Measurements from ENCODE around the gene PSRC1. TPM values are rescaled to one million over a fixed set of nuclear protein-coding genes. Genes with fewer than 3 reads are reported as not detected.

Gene PSRC1
- total RNA-seq (1 to 10 TPM in 2 of 10 donors, under 1 TPM in 8; 0.34 to 2.4 (median 0.59) TPM), polyA plus RNA-seq (1 to 10 TPM; 2.3 to 2.9 TPM)
- long read RNA-seq, donor 1, partial matches to known transcripts = 1 of 6 reads
- long read RNA-seq, donor 1, other reads (novel, unspliced or antisense) = 2 of 6 reads
- long read RNA-seq, donor 2, partial matches to known transcripts = 0 of 1 reads
- long read RNA-seq, donor 2, other reads (novel, unspliced or antisense) = 1 of 1 reads
- long read RNA-seq, donor 3, partial matches to known transcripts = 0 of 1 reads
- long read RNA-seq, donor 3, other reads (novel, unspliced or antisense) = 0 of 1 reads

DNA sequence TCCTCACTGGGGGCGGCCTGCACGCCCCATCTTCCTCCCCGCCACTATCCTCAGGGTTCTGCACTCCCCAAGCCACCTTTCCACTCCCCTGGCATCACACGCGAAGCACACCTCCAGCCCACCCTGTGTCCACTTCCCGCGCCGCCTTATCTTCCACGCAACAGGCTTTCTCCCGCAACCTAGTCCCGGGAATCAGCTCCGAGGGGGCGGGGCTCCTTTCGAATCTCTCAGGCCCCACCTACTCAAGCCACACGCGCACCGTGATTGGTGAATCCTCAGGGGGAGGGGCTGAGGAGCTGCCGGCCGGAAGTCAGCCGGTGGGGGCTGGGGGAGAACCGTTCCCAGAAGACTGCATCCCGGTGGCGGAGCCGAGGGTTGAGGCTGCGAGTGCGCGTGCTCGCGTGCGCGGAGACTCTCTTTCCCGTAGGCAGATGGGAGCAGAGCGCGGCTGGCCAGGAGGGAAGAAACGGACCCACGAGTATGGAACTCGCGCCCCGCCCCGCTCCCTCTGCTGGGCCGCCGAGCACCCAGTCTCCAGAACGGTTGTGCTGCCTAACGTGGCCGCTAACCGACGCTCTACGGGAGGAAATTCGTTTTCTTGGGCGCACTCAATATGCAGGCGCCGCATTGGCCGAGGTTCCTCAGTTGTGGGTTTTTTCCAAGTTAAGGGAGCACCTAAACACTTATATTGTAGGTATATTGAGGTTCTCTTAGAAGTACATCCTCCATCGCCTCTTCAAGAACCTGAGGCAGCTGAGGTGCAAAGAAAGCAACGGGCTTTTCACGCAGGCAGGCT, at the start of gene PSRC1:
PSRC1 (minus strand) TSS at position 194 of the 796 bp plus-strand sequence.
- TF ChIP-seq CTCF (IDR thresholded peaks at IDR 0.05) = peak in 7 of 9 donors; percentile 34 to 76 (median 51)
- peak; percentile 95 to 96 for DNase-seq
- WGBS, 2 donors = 1% methylated on average over 56 of the region's 56 CpGs
- intact Hi-C loops (cut with DNase I) = loop anchor here in 6 of 10 donors (1.0 to 5.0 kb wide), 4 partner anchors 24 to 249 kb away; partner anchors contain the start of gene MYBPHL (in 1 of the 6)
- H3K9me3 ChIP-seq = no peaks in the 10 kb centered on the region
- H3K27ac ChIP-seq = peak within 1 kb of the TSS; percentile 68 to 92 (median 84)
- H3K36me3 ChIP-seq = no peaks in the 10 kb centered on the region
- peak within 1 kb of the TSS; percentile 46 to 83 (median 72) for H3K4me3 ChIP-seq
- peaks cover 0 to 2% (median 0%) of the 10 kb centered on the region in 7 donors for H3K27me3 ChIP-seq
- peak; percentile 99 to 100 (median 99) for ATAC-seq
- peaks cover 4 to 31% (median 10%) of the 10 kb centered on the region in 9 donors for H3K4me1 ChIP-seq

DNA sequence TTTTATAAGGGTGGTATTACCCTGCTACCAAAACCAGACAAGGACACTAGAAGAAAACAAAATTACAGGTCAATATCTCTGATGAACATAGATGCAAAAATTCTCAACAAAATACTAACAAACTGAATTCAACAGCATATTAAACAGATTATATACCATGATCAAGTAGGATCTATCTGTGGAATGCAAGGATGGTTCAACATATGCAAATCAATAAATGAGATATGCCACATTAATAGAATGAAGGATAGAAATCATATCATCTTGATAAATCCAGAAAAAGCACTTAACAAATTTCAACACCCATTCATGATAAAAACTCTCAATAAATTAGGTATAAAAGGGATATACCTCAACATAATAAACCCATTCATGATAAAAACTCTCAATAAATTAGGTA, 48.2 kb upstream of the PSRC1 start:
- no peak overlapping the region for H3K4me3 ChIP-seq
- intact Hi-C loops (cut with DNase I) = no loop called here
- no peaks in the 10 kb centered on the region for H3K27me3 ChIP-seq
- TF ChIP-seq CTCF (IDR thresholded peaks at IDR 0.05) = no peak
- no peak overlapping the region for H3K27ac ChIP-seq
- no peak for DNase-seq
- peaks cover 0 to 31% (median 18%) of the 10 kb centered on the region in 11 donors for H3K9me3 ChIP-seq
- no peak for ATAC-seq
- peaks cover 0 to 100% (median 70%) of the 10 kb centered on the region in 9 donors for H3K36me3 ChIP-seq
- no peaks in the 10 kb centered on the region for H3K4me1 ChIP-seq

DNA sequence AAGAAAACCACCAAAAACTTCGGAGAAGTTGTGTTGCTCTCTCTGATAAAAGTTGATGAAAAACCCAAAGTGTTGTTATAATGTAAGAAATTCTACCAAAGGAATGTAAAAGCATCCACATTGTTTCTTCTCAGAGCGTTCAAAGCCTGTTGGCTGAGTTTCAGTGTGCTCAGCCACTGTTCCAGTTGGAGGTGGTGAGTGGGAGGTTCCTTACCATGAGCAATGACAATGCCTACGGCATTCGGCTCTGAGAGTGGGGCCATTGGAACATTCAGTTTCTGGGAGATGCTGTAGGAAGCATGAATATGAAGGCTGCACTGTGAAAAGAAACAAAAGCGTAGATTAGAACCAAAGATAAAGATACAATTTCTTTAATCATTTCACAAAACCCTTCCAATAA, 44.3 kb upstream of the PSRC1 start:
- H3K27ac ChIP-seq = no peak overlapping the region
- H3K9me3 ChIP-seq = peaks cover 0 to 23% (median 12%) of the 10 kb centered on the region in 11 donors
- intact Hi-C loops (cut with DNase I) = no loop called here
- H3K4me1 ChIP-seq = no peaks in the 10 kb centered on the region
- TF ChIP-seq CTCF (IDR thresholded peaks at IDR 0.05) = no peak
- no peaks in the 10 kb centered on the region for H3K27me3 ChIP-seq
- no peak for ATAC-seq
- WGBS, 2 donors = 78 to 82% methylated on average over 5 of the region's 5 CpGs
- H3K4me3 ChIP-seq = no peak overlapping the region
- H3K36me3 ChIP-seq = peaks cover 0 to 100% (median 62%) of the 10 kb centered on the region in 9 donors
- no peak for DNase-seq

GRCh38 chr1:109322974-109323373, 40.0 kb upstream of the PSRC1 start:
- TF ChIP-seq CTCF (IDR thresholded peaks at IDR 0.05) = no peak
- intact Hi-C loops (cut with DNase I) = no loop called here
- 92 to 93% methylated on average over 6 of the region's 6 CpGs for WGBS, 2 donors
- Histone ChIP-seq H3K36me3 (peaks cover 0 to 100% (median 73%) of the 10 kb centered on the region in 9 donors), H3K27ac (no peak overlapping the region), H3K27me3 (no peaks in the 10 kb centered on the region), H3K4me3 (no peak overlapping the region), H3K4me1 (no peaks in the 10 kb centered on the region), H3K9me3 (no peaks in the 10 kb centered on the region)
- no peak for DNase-seq
- no peak for ATAC-seq

Data from heart right ventricle (tissue), 16 donors.